Measurements from ENCODE around the gene DAD1.

Gene DAD1

GRCh38 chr14:22551605-22551997 is 37.4 kb downstream of the DAD1 start:
- no peak for TF ChIP-seq CTCF (IDR thresholded peaks at IDR 0.05; ENCODE audit: borderline replicate concordance, control extremely low read depth, extremely low read depth, insufficient read depth, missing control alignments)
- in situ Hi-C loops (cut with MboI; ENCODE audit: low sequenced_read_pairs, unreplicated experiment): no loop called here
- no peak for DNase-seq (ENCODE audit: low spot score)

GRCh38 chr14:22549981-22550673 is 38.9 kb downstream of the DAD1 start:
- peak; percentile 60 for DNase-seq (ENCODE audit: low spot score)
- TF ChIP-seq CTCF (IDR thresholded peaks at IDR 0.05; ENCODE audit: borderline replicate concordance, control extremely low read depth, extremely low read depth, insufficient read depth, missing control alignments): no peak
- in situ Hi-C loops (cut with MboI; ENCODE audit: low sequenced_read_pairs, unreplicated experiment): no loop called here

GRCh38 chr14:22549324-22549962 is 39.6 kb downstream of the DAD1 start:
- no peak for TF ChIP-seq CTCF (IDR thresholded peaks at IDR 0.05; ENCODE audit: borderline replicate concordance, control extremely low read depth, extremely low read depth, insufficient read depth, missing control alignments)
- DNase-seq (ENCODE audit: low spot score): no peak
- in situ Hi-C loops (cut with MboI; ENCODE audit: low sequenced_read_pairs, unreplicated experiment): no loop called here

GRCh38 chr14:22547948-22548750 is 40.9 kb downstream of the DAD1 start:
- in situ Hi-C loops (cut with MboI; ENCODE audit: low sequenced_read_pairs, unreplicated experiment): no loop called here
- no peak for DNase-seq (ENCODE audit: low spot score)
- no peak for TF ChIP-seq CTCF (IDR thresholded peaks at IDR 0.05; ENCODE audit: borderline replicate concordance, control extremely low read depth, extremely low read depth, insufficient read depth, missing control alignments)

- TF ChIP-seq CTCF (IDR thresholded peaks at IDR 0.05; ENCODE audit: borderline replicate concordance, control extremely low read depth, extremely low read depth, insufficient read depth, missing control alignments): no peak
- DNase-seq (ENCODE audit: low spot score): no peak
- in situ Hi-C loops (cut with MboI; ENCODE audit: low sequenced_read_pairs, unreplicated experiment): no loop called here
Observed at GRCh38 chr14:22547313-22547947, 41.6 kb downstream of the DAD1 start.

GRCh38 chr14:22546722-22547071 is 42.3 kb downstream of the DAD1 start:
- TF ChIP-seq CTCF (IDR thresholded peaks at IDR 0.05; ENCODE audit: borderline replicate concordance, control extremely low read depth, extremely low read depth, insufficient read depth, missing control alignments): no peak
- no peak for DNase-seq (ENCODE audit: low spot score)
- in situ Hi-C loops (cut with MboI; ENCODE audit: low sequenced_read_pairs, unreplicated experiment): no loop called here

Data from GM13976 (cell line).